ENCODE measurements around the gene HOXA6. TPM values are rescaled to one million over a fixed set of nuclear protein-coding genes. Genes with fewer than 3 reads are reported as not detected.

HOXA6 gene
- total RNA-seq, 1 donor from 2014 or later = not detected

GRCh38 chr7:27179503-27180430, 32.2 kb upstream of the HOXA6 start:
- DNase-seq = peak; percentile 88
- Mint-ChIP-seq H3K36me3 (ENCODE audit: low read depth) (peaks cover 4% of the 10 kb centered on the region), H3K9me3 (no peaks in the 10 kb centered on the region), H3K4me1 (peaks cover 5% of the 10 kb centered on the region), H3K27ac (no peak overlapping the region), H3K27me3 (peaks cover 63% of the 10 kb centered on the region), H3K4me3 (peak overlapping the region; percentile 51)
- intact Hi-C loops (cut with micrococcal nuclease) = no loop called here

GRCh38 chr7:27179030-27179429, 31.5 kb upstream of the HOXA6 start:
- peaks cover 2% of the 10 kb centered on the region for H3K36me3 Mint-ChIP-seq (ENCODE audit: low read depth)
- peaks cover 3% of the 10 kb centered on the region for H3K4me1 Mint-ChIP-seq
- H3K27me3 Mint-ChIP-seq = peaks cover 64% of the 10 kb centered on the region
- DNase-seq = no peak
- H3K4me3 Mint-ChIP-seq = no peak overlapping the region
- intact Hi-C loops (cut with micrococcal nuclease) = no loop called here
- no peak overlapping the region for H3K27ac Mint-ChIP-seq
- no peaks in the 10 kb centered on the region for H3K9me3 Mint-ChIP-seq

- DNase-seq = no peak
- intact Hi-C loops (cut with micrococcal nuclease) = no loop called here
- H3K27ac Mint-ChIP-seq = no peak overlapping the region
- H3K9me3 Mint-ChIP-seq = no peaks in the 10 kb centered on the region
- peaks cover 3% of the 10 kb centered on the region for H3K4me1 Mint-ChIP-seq
- H3K27me3 Mint-ChIP-seq = peaks cover 60% of the 10 kb centered on the region
- H3K36me3 Mint-ChIP-seq (ENCODE audit: low read depth) = peaks cover 2% of the 10 kb centered on the region
- no peak overlapping the region for H3K4me3 Mint-ChIP-seq
Observed at GRCh38 chr7:27178366-27178765, 30.8 kb upstream of the HOXA6 start.

- H3K27me3 Mint-ChIP-seq = peaks cover 57% of the 10 kb centered on the region
- no peak for DNase-seq
Observed at GRCh38 chr7:27177795-27178320, 30.3 kb upstream of the HOXA6 start.

GRCh38 chr7:27176962-27177794, 29.6 kb upstream of the HOXA6 start:
- DNase-seq = no peak
- Mint-ChIP-seq H3K27me3 (peaks cover 54% of the 10 kb centered on the region), H3K4me3 (no peak overlapping the region), H3K36me3 (ENCODE audit: low read depth) (peaks cover 2% of the 10 kb centered on the region), H3K4me1 (peaks cover 3% of the 10 kb centered on the region), H3K27ac (no peak overlapping the region), H3K9me3 (peaks cover 3% of the 10 kb centered on the region)
- intact Hi-C loops (cut with micrococcal nuclease) = no loop called here

More at GRCh38 chr7:27177795-27178320, 30.3 kb upstream of the HOXA6 start:
- Mint-ChIP-seq H3K4me1 (peaks cover 3% of the 10 kb centered on the region), H3K36me3 (ENCODE audit: low read depth) (peaks cover 2% of the 10 kb centered on the region), H3K4me3 (no peak overlapping the region), H3K27ac (no peak overlapping the region), H3K9me3 (no peaks in the 10 kb centered on the region)
- intact Hi-C loops (cut with micrococcal nuclease) = no loop called here

GRCh38 chr7:27176524-27176845, 28.9 kb upstream of the HOXA6 start:
- intact Hi-C loops (cut with micrococcal nuclease) = no loop called here
- Mint-ChIP-seq H3K4me1 (peaks cover 7% of the 10 kb centered on the region), H3K4me3 (no peak overlapping the region), H3K9me3 (peaks cover 5% of the 10 kb centered on the region), H3K36me3 (ENCODE audit: low read depth) (peaks cover 2% of the 10 kb centered on the region), H3K27me3 (peaks cover 59% of the 10 kb centered on the region), H3K27ac (no peak overlapping the region)
- no peak for DNase-seq

GRCh38 chr7:27175626-27176523, 28.3 kb upstream of the HOXA6 start:
- intact Hi-C loops (cut with micrococcal nuclease) = no loop called here
- no peak for DNase-seq

GRCh38 chr7:27174874-27175625, 27.5 kb upstream of the HOXA6 start:
- Mint-ChIP-seq H3K4me1 (peaks cover 8% of the 10 kb centered on the region), H3K9me3 (peaks cover 8% of the 10 kb centered on the region), H3K36me3 (ENCODE audit: low read depth) (peaks cover 3% of the 10 kb centered on the region), H3K4me3 (no peak overlapping the region), H3K27ac (peak overlapping the region; percentile 51), H3K27me3 (peaks cover 63% of the 10 kb centered on the region)
- no peak for DNase-seq
- intact Hi-C loops (cut with micrococcal nuclease) = no loop called here

More at GRCh38 chr7:27175626-27176523, 28.3 kb upstream of the HOXA6 start:
- peaks cover 5% of the 10 kb centered on the region for H3K9me3 Mint-ChIP-seq
- peaks cover 2% of the 10 kb centered on the region for H3K36me3 Mint-ChIP-seq (ENCODE audit: low read depth)
- peaks cover 8% of the 10 kb centered on the region for H3K4me1 Mint-ChIP-seq
- H3K27me3 Mint-ChIP-seq = peaks cover 60% of the 10 kb centered on the region
- no peak overlapping the region for H3K27ac Mint-ChIP-seq
- H3K4me3 Mint-ChIP-seq = no peak overlapping the region

- H3K36me3 Mint-ChIP-seq (ENCODE audit: low read depth) = peaks cover 3% of the 10 kb centered on the region
- H3K4me3 Mint-ChIP-seq = no peak within 1 kb of the TSS
- H3K4me1 Mint-ChIP-seq = peaks cover 5% of the 10 kb centered on the region
- intact Hi-C loops (cut with micrococcal nuclease) = loop anchor here (2.0 kb wide), 2 partner anchors 17 to 23 kb away; partner anchors contain the start of gene HOXA7
- DNase-seq = no peak
- H3K27me3 Mint-ChIP-seq = peaks cover 58% of the 10 kb centered on the region
- peaks cover 8% of the 10 kb centered on the region for H3K9me3 Mint-ChIP-seq
- H3K27ac Mint-ChIP-seq = peak within 1 kb of the TSS; percentile 51
Observed at GRCh38 chr7:27173956-27174873, 26.6 kb upstream of the HOXA6 start, which contains the start of gene HOXA10. Gene HOXA10, minus strand, starts transcription at chr7:27174320. Its CDS starts 14 bp downstream, at chr7:27174306.

- DNase-seq = peak; percentile 59
- Mint-ChIP-seq H3K27me3 (peaks cover 59% of the 10 kb centered on the region), H3K27ac (no peak overlapping the region), H3K4me1 (peaks cover 5% of the 10 kb centered on the region), H3K4me3 (no peak overlapping the region), H3K9me3 (peaks cover 8% of the 10 kb centered on the region), H3K36me3 (ENCODE audit: low read depth) (peaks cover 7% of the 10 kb centered on the region)
- intact Hi-C loops (cut with micrococcal nuclease) = loop anchor here (2.0 kb wide), 2 partner anchors 17 to 23 kb away; partner anchors contain the start of gene HOXA7
Observed at GRCh38 chr7:27173511-27173955, 26.0 kb upstream of the HOXA6 start.

GRCh38 chr7:27172823-27173510, 25.4 kb upstream of the HOXA6 start:
- Mint-ChIP-seq H3K27ac (no peak overlapping the region), H3K36me3 (ENCODE audit: low read depth) (peaks cover 7% of the 10 kb centered on the region), H3K4me3 (no peak overlapping the region), H3K27me3 (peaks cover 60% of the 10 kb centered on the region), H3K9me3 (peaks cover 8% of the 10 kb centered on the region), H3K4me1 (peaks cover 5% of the 10 kb centered on the region)
- DNase-seq = no peak
- intact Hi-C loops (cut with micrococcal nuclease) = loop anchor here (2.0 kb wide), 2 partner anchors 16 to 24 kb away; partner anchors contain the start of gene HOXA7

Data from activated CD4-positive, alpha-beta T cell treated with anti-CD3 and anti-CD28 coated beads, Interleukin-2, amount 10 ng/mL, durations not matched to agents 24 days and 14 days (primary cell).